ENCODE data around the gene PLA2G4D. TPM values are rescaled to one million over a fixed set of nuclear protein-coding genes. Genes with fewer than 3 reads are reported as not detected.

Gene PLA2G4D
- polyA plus RNA-seq, 1 experiment: not detected

DNA sequence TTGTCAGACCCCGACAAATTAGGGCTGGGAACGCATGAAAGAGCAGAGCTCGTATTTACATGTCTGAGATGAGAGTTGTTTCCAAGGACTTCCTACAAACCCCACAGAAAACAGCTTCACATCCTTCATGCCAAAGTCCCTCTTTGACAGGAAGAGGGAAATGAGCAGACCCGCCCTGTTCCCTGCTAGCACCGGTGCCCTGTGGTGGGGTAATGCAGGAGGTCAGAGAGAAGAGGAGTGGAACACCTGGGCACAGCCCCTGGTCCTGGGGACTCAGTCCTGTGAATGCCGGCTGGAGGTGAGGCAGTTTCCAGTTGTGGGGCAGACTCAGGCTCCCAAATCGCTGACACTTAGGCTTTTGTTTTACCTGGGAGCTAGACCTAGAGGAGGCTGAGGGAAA, 4.0 kb downstream of the PLA2G4D start:
- peaks cover 46% of the 10 kb centered on the region for H3K27me3 ChIP-seq (ENCODE audit: control insufficient read depth, insufficient read depth, low read length)
- CTCF ChIA-PET: no interaction called here
- POLR2A ChIA-PET: no interaction called here
- no peaks in the 10 kb centered on the region for H3K9me3 ChIP-seq (ENCODE audit: control insufficient read depth, insufficient read depth, low read length)
- DNase-seq (ENCODE audit: low read depth, low spot score): no peak
- H3K4me3 ChIP-seq (ENCODE audit: low read depth, low read length): no peak overlapping the region
- TF ChIP-seq, protein P1, sequence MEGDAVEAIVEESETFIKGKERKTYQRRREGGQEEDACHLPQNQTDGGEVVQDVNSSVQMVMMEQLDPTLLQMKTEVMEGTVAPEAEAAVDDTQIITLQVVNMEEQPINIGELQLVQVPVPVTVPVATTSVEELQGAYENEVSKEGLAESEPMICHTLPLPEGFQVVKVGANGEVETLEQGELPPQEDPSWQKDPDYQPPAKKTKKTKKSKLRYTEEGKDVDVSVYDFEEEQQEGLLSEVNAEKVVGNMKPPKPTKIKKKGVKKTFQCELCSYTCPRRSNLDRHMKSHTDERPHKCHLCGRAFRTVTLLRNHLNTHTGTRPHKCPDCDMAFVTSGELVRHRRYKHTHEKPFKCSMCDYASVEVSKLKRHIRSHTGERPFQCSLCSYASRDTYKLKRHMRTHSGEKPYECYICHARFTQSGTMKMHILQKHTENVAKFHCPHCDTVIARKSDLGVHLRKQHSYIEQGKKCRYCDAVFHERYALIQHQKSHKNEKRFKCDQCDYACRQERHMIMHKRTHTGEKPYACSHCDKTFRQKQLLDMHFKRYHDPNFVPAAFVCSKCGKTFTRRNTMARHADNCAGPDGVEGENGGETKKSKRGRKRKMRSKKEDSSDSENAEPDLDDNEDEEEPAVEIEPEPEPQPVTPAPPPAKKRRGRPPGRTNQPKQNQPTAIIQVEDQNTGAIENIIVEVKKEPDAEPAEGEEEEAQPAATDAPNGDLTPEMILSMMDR (IDR thresholded peaks at IDR 0.05; ENCODE audit: low read depth, low read length): no peak
- no peak overlapping the region for H3K27ac ChIP-seq (ENCODE audit: low read depth, low read length)

DNA sequence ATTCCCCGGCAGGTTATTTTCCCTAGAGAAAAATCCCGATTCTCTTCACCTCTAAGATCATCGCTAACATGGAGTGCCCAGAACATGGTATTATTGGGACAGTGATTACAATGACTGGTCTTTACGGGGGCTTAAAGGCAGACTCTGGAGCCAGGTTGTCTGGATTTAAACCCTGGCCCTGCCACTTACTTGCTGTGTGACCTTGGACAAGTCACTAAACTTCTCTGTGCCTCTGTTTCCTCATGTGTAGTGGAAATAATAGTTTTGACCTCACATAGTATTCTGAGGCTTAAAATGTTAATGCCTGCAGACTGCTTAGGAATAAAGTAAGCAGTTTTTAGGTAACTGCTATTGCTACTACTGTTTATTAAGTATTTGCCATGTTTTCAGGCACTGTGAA, 4.4 kb downstream of the PLA2G4D start:
- TF ChIP-seq, protein P1 (IDR thresholded peaks at IDR 0.05; ENCODE audit: low read depth, low read length): no peak
- POLR2A ChIA-PET: no interaction called here
- Histone ChIP-seq H3K27ac (ENCODE audit: low read depth, low read length) (no peak overlapping the region), H3K9me3 (ENCODE audit: control insufficient read depth, insufficient read depth, low read length) (no peaks in the 10 kb centered on the region), H3K27me3 (ENCODE audit: control insufficient read depth, insufficient read depth, low read length) (peaks cover 49% of the 10 kb centered on the region), H3K4me3 (ENCODE audit: low read depth, low read length) (no peak overlapping the region)
- no peak for DNase-seq (ENCODE audit: low read depth, low spot score)
- CTCF ChIA-PET: no interaction called here

DNA sequence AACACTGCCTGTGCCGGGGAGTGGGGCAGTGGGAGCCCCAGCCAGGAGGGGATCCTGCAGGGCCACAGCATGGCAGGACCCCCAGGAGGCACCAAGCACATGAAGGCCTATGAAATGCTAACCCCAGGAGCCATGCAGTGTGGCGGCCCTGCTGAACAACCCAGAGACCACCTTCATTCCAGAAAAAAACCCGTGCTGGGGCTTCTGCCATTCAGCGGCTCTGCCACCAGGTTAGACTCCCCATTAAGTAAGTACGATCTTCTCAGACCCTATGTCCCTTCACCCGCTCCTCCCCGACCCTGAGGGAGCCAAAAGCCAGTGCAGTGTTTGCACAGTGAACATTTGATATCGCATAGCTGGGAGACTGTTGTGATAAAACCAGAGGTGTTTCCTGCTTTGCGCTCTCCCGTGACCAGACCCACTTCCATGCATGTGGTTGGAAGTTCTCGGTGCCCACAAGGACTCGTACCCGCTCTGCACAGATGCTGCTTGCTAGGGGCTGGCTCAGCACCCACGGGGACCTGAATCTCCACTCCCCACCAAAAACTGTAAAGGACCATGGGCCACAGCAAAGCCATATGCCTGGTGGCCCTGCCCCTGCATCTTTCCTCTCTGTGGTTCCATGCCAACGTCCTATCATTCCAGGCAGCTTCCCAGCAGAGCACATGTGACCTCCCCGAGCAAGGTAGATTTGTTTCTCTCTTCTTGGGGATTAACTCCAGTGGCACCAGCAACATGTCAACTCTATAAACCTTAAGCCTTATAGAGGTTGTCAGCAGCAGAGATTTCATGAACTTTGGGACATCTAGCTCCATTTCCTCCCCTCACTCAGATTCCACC, 5.3 kb downstream of the PLA2G4D start:
- CTCF ChIA-PET: interaction anchor here (1.3 kb wide), 1 partner anchor 99 kb away, joined by 4 read pairs; no protein-coding TSS in a partner anchor

DNA sequence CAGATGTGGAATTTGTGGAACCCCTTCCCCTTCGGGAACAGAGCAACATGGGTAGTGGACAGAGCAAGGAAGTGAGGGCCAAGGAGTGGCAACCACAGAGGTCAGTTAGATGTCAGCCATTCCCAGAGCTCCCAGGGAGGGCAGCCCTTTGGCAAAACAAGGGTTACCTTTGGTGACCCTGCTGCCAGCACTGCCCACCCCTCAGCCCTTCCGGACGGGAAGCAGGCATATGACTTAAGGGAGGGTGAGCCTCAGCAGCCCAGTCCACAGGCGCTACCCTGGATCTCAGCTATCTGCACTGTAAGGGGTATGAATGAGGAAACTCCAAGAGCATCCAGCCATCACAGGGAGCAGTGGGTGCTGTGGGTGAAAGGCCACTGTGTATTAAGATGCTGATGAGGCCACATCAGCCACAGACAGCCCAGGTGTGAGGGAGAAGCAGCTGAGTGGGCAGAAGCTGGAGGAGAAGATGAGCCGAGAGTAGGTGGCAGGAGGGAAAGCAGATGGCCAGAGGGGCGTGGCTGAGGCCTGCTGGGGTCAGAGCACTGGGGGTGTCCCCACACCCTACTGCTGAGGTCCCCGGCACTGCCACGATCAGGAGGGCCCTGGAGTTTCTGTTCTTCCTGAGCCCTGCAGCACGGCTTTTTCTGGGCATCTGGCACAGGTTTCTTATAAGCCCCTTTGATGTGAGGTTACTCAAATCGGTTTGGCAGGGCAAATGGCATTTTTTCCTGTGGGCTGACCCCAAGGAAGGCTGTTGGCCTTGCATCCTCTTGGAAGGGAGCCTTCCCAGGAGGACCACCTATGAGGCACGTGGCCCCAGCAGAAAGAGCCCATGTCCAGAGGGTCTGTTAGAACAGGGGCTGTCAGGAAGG, 6.2 kb downstream of the PLA2G4D start:
- ChIA-PET CTCF (interaction anchor here (1.3 kb wide), 1 partner anchor 98 kb away, joined by 4 read pairs; no protein-coding TSS in a partner anchor), POLR2A (no interaction called here)
- Histone ChIP-seq H3K9me3 (ENCODE audit: control insufficient read depth, insufficient read depth, low read length) (no peaks in the 10 kb centered on the region; the same call in 1 of the 2 replicates), H3K27me3 (ENCODE audit: control insufficient read depth, insufficient read depth, low read length) (peaks cover 57% of the 10 kb centered on the region), H3K4me3 (ENCODE audit: low read depth, low read length) (no peak overlapping the region), H3K27ac (ENCODE audit: low read depth, low read length) (no peak overlapping the region)
- no peak for DNase-seq (ENCODE audit: low read depth, low spot score)
- TF ChIP-seq, protein P1 (IDR thresholded peaks at IDR 0.05; ENCODE audit: low read depth, low read length): no peak

More for the DNA sequence above, 5.3 kb downstream of the PLA2G4D start:
- POLR2A ChIA-PET: no interaction called here
- no peak for DNase-seq (ENCODE audit: low read depth, low spot score)
- peaks cover 49% of the 10 kb centered on the region for H3K27me3 ChIP-seq (ENCODE audit: control insufficient read depth, insufficient read depth, low read length)
- no peaks in the 10 kb centered on the region; the same call in 1 of the 2 replicates for H3K9me3 ChIP-seq (ENCODE audit: control insufficient read depth, insufficient read depth, low read length)
- TF ChIP-seq, protein P1 (IDR thresholded peaks at IDR 0.05; ENCODE audit: low read depth, low read length): no peak
- H3K4me3 ChIP-seq (ENCODE audit: low read depth, low read length): no peak overlapping the region
- H3K27ac ChIP-seq (ENCODE audit: low read depth, low read length): no peak overlapping the region

Data from AG04450 (cell line).